22Rv1 (cell line): ENCODE results near the gene PLG.

Experiments used
- ZFX ChIP-seq: fragments of 450-650 bp; IDR thresholded peaks from 2 replicates; pipeline ENCODE4 v1.6.1; 2017; ENCODE audit warnings: antibody characterized with exemption, borderline replicate concordance
- TF ChIP-seq, protein P1 (sequence below): fragments of 450-650 bp; IDR thresholded peaks from 2 replicates; pipeline ENCODE4 v1.5.1; 2017; ENCODE audit warnings: mild to moderate bottlenecking

DNA sequence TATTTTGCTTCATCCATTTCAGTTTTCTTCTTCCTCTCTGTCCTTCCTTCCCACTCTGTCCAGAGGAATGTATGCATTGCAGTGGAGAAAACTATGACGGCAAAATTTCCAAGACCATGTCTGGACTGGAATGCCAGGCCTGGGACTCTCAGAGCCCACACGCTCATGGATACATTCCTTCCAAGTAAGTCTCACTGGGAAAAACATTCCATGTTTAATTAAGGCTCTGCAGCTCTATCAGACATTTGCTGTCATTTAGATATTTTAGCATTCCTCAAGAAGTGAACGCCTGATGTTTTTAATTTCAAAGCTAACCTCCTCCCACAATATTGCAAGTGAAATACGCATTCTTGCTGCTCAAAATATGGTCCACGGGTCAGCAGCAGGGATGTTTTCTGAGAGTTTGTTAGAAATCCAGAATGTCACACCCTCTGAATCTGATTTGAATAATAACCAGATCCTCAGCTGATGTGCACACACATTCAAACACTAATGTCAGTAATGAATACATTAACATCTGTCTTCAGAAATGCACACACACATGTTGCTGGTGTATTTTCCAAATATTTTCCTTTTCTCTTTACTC lies 12.8 kb downstream of the PLG start:
- TF ChIP-seq, protein P1, sequence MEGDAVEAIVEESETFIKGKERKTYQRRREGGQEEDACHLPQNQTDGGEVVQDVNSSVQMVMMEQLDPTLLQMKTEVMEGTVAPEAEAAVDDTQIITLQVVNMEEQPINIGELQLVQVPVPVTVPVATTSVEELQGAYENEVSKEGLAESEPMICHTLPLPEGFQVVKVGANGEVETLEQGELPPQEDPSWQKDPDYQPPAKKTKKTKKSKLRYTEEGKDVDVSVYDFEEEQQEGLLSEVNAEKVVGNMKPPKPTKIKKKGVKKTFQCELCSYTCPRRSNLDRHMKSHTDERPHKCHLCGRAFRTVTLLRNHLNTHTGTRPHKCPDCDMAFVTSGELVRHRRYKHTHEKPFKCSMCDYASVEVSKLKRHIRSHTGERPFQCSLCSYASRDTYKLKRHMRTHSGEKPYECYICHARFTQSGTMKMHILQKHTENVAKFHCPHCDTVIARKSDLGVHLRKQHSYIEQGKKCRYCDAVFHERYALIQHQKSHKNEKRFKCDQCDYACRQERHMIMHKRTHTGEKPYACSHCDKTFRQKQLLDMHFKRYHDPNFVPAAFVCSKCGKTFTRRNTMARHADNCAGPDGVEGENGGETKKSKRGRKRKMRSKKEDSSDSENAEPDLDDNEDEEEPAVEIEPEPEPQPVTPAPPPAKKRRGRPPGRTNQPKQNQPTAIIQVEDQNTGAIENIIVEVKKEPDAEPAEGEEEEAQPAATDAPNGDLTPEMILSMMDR: no peak
- TF ChIP-seq ZFX: no peak
